Nucleus accumbens (tissue), 56 donors: ENCODE results near the gene EAF1.
"Not testable (repeated sequence)": the region's sequence is repeated elsewhere in the genome, so short reads cannot be mapped to it uniquely, and the experiment has no call there.

ENCODE experiments used
- DNase-seq, 56 donors: peaks; one replicate each; lab custom pipeline; 2025; lab: John Stamatoyannopoulos, UW

Gene EAF1

GRCh38 chr3:15450438-15451215 lies 23.2 kb downstream of the EAF1 start:
- no peak for DNase-seq

GRCh38 chr3:15451216-15452113 lies 24.1 kb downstream of the EAF1 start:
- DNase-seq: no peak

DNA sequence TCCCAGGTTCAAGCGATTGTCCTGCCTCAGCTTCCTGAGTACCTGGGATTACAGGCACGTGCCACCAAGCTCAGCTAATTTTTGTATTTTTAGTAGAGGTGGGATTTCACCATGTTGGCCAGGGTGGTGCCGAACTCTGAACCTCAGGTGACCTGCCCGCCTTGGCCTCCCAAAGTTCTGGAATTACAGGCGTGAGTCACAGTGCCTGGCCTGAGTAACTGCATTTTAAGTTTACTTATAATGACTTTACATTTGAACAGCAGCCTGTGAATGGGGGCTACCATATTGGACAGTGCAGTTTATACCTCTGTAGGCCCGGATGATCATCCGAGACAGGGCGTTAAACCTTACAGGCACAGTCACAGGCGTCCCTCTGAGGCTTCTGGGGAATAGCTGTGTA lies 24.8 kb downstream of the EAF1 start:
- DNase-seq: no peak

DNA sequence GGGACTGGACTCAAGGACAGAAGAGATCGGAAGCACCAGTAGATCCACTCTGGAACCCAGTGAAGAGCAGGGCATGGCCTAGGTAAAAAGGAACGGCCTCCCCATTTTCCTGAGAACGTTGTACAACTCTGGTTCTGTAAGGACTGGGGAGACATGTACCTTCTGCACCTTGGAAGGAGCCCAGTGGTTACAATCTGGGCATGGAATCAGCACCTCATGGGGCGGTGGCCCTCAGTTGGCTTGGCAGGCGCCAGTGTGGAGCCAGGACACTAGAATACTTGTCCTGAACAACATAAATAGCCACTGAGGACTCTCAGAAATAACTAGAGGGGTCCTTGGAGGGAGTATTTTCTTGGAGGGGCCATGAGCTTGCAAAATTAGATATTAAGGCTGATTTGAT lies 25.6 kb downstream of the EAF1 start:
- no peak for DNase-seq

GRCh38 chr3:15453501-15453900 lies 26.1 kb downstream of the EAF1 start:
- no peak for DNase-seq

- no peak for DNase-seq
These were observed 26.7 kb downstream of the EAF1 start for GRCh38 chr3:15453991-15454625.

DNA sequence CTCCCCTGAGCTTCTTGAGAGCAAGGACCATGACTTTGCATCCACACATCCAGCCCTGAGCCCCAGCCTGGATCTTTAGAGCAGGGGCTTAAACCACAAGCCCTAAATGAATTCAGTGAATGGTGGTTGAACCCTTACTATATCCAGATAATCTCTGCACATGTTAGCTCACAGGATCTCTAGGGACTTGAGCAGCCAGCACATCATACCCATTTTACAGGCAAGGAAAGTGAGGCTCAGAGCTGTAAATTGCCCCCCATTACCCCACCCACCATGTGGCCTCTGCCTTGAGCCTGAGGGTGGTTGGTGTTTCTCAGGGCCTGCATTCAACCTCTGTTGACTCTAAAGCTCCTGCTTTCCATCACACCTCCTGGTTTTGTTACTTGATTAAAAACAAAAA lies 27.6 kb downstream of the EAF1 start:
- no peak for DNase-seq

- DNase-seq: no peak
These were observed 28.4 kb downstream of the EAF1 start for GRCh38 chr3:15455756-15456155.

DNA sequence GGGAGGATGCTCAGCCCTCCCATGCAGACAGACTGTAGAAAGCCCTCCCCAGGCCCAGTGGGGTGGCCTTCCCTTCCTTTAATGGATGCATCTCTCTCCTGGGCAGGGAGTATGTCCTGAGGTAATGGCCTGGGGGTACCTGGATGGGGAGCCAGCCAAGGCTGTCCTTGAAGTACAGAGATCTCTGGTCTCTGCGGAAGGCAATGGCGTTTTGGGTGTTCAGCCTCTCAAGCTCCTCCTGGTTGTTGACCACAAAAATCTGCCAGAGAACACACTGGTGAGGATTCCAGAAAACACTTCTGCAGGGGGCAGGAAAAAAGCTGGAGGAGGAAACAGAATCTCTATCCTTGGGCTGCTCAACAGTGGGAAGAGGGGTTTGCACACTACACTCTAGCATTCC lies 28.9 kb downstream of the EAF1 start:
- no peak for DNase-seq

GRCh38 chr3:15456915-15457314 lies 29.5 kb downstream of the EAF1 start:
- DNase-seq: not testable (repeated sequence)

DNA sequence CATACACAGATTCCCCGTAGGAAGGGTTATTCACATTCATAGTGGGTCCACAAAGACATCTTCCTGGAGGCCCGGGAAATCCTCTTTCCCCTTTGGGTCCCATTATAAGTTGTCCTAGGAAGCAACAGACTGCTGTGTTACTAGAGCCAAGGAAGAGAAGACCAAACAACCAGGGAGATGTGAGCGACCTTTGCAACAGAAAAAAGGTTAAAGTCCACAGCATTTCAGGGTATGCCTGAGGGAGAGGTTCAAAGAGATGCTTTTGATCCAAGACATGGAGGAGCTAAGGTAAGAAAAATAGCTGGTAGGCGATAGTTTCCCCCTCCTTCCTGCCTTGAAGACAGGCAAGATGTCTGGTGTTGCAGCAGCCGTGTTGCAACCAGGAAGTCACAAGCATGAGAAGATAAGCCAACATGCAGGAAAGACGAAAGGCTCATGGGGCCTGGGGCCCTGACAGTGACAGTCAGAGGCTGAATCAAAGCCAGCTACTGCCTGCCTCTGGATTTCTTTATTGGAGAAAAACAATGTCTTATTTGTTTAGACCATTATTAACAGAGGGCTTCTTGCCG lies 30.9 kb downstream of the EAF1 start:
- no peak for DNase-seq

GRCh38 chr3:15460891-15461531 lies 33.6 kb downstream of the EAF1 start:
- no peak for DNase-seq

DNA sequence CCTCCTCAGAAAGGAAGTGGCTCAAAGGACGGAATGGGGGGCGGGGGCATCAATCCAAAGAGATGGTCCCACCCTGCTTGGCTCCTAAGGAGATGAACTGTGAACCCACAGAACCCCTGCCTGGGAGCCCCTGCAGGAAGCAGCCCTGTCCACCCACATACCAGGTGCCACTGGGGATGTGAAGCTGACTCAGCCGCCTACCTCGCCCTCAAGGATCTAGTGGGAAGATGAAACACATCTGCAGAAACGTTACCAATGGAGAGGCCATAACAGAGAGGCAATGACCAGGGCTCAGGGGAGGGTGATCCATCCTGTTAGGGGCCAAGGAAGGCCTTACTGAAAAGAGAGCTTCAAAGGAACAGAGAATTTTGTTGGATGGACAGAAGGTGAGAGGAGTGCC lies 35.1 kb downstream of the EAF1 start:
- DNase-seq: peak in 9 of 56 donors; percentile 1 to 34 (median 14)

DNA sequence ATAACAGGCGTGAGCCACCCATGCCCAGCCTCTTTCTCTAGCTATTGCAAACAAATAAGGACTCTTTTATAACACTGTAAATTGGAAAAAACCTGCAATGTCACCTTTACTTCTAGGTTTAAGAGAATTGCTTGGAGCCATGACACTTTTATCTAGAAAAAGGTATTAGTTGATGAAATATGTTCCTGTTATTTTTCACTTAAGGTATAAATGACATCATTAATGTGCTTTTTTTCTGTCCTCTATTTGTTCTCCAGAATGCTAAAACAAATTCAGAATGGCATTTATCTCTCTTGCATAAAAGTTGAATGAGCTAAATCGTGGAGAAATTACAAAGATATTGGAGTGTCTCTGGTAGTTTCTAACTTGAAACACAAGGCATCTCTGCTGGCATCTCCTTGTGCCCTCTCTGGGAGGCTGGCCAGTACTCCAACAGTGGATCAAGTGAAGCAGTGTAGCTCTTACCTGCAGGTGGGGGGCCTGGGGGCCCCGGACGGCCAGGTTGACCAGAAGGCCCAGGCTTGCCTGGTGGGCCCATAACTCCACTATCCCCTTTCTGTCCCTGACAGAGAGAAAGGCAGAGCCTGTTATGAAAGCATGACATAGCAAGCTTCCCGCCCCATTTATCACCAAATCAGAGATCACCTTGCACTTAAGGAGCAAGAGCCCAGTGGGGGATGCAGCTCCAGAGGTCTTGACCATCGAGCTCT lies 38.6 kb downstream of the EAF1 start:
- no peak for DNase-seq

- DNase-seq: no peak
These were observed 40.1 kb downstream of the EAF1 start for GRCh38 chr3:15467227-15468181.

GRCh38 chr3:15470261-15470660 lies 42.9 kb downstream of the EAF1 start:
- DNase-seq: no peak

GRCh38 chr3:15470849-15471248 lies 43.5 kb downstream of the EAF1 start:
- no peak for DNase-seq

DNA sequence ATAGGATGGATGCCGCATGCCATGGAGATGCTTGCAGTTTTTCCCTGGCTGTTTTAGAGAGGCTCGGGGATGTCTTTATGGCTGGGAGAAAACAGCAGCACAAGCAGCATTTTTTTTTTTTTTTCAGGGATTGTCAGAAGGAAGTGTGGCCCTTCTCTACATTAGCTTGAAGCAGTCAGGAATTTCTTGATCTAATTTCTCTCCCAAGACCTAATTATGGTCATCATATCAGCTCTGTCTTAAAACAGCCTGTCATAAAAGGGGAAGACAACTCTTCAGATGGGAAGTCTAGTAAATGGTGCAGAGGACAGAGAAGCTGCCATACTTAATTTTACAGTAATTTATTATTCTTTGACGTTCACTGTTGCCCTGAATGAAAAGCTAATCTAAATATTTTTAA lies 44.5 kb downstream of the EAF1 start:
- no peak for DNase-seq

- no peak for DNase-seq
These were observed 47.8 kb downstream of the EAF1 start for GRCh38 chr3:15475161-15475560.
